Fibroblast of the aortic adventitia (primary cell): ENCODE data around the gene ZFP62. TPM values are rescaled to one million over a fixed set of nuclear protein-coding genes. Genes with fewer than 3 reads are reported as not detected.
"Not testable (repeated sequence)": the region's sequence is repeated elsewhere in the genome, so short reads cannot be mapped to it uniquely, and the experiment has no call there.

Experiments used
- DNase-seq: peaks from one replicate; pipeline ENCODE4 v3.0.0-alpha.2; 2010; ENCODE audit warnings: low read depth
- H3K4me3 ChIP-seq: 2 replicates; pipeline ENCODE4 v1.5.1; 2011; ENCODE audit warnings: low read depth, mild to moderate bottlenecking, control low read depth, low read length, moderate library complexity
- CTCF ChIP-seq: IDR thresholded peaks from 2 replicates; pipeline ENCODE4 v1.5.1; 2011; ENCODE audit warnings: mild to moderate bottlenecking, low read length, control low read depth, inconsistent platforms; ENCODE audit not compliant: insufficient read depth
- total RNA-seq: library from RNA; depleted of rRNA; stranded (reverse); fragments of >200 nt; gene quantifications from 2 replicates; pipeline ENCODE4 v1.2.3, GENCODE V29; 2012; ENCODE audit warnings: low replicate concordance

The ZFP62 gene
- total RNA-seq, 1 donor, result 19.4 TPM

GRCh38 chr5:180901319-180902009 is 40.4 kb upstream of the ZFP62 start:
- TF ChIP-seq CTCF, result no peak
- no peak for DNase-seq
- no peak overlapping the region for H3K4me3 ChIP-seq

- no peak for TF ChIP-seq CTCF
- no peak overlapping the region for H3K4me3 ChIP-seq
- DNase-seq, result no peak
These were observed 39.1 kb upstream of the ZFP62 start for GRCh38 chr5:180900178-180900577.

- no peak for TF ChIP-seq CTCF
- DNase-seq, result no peak
- no peak within 1 kb of the TSS for H3K4me3 ChIP-seq
These were observed 37.7 kb upstream of the ZFP62 start, which contains the start of gene BTNL8 for GRCh38 chr5:180898621-180899246. TSS of gene BTNL8 (plus strand) at chr5:180899159. CDS start at chr5:180899311, 152 bp downstream.

GRCh38 chr5:180895330-180895729 is 34.3 kb upstream of the ZFP62 start:
- H3K4me3 ChIP-seq, DNase-seq: not testable (repeated sequence)

GRCh38 chr5:180889381-180889780 is 28.3 kb upstream of the ZFP62 start:
- H3K4me3 ChIP-seq, result no peak overlapping the region
- TF ChIP-seq CTCF, result no peak
- no peak for DNase-seq

GRCh38 chr5:180885845-180886529 is 24.9 kb upstream of the ZFP62 start:
- H3K4me3 ChIP-seq, DNase-seq: not testable (repeated sequence)

- H3K4me3 ChIP-seq, result no peak overlapping the region
- TF ChIP-seq CTCF, result no peak
- no peak for DNase-seq
These were observed 14.9 kb upstream of the ZFP62 start for GRCh38 chr5:180875860-180876426.
